Measurements from ENCODE around the gene SUSD4.

DNA sequence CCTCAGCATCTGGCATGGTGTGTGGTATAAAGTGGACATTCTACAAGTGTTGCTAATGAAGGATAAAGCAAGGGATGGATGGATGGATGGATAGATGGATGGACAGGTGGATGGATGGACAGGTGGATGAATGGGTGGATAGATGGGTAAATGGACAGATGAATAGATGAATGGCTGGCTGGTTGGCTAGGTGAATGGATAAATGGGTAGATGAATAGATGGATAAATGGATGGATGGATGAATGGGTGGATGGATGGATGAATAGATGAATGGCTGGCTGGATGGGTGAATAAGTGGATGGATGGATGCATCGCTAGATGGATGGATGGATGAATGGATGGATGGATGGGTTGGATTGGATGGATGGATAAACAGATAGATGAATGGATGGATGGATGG lies 66.2 kb downstream of the SUSD4 start:
- TF ChIP-seq POLR2A (IDR thresholded peaks at IDR 0.05; ENCODE audit: low read length) = no peak
- no peak for TF ChIP-seq GATA1 (IDR thresholded peaks at IDR 0.05; ENCODE audit: low read depth, low read length)

Data from erythroblast (primary cell).